Measurements from ENCODE around the gene ZC3H12A.
A peak's percentile ranks its signal among the peaks of the same experiment; 100 is the strongest.

ZC3H12A gene

DNA sequence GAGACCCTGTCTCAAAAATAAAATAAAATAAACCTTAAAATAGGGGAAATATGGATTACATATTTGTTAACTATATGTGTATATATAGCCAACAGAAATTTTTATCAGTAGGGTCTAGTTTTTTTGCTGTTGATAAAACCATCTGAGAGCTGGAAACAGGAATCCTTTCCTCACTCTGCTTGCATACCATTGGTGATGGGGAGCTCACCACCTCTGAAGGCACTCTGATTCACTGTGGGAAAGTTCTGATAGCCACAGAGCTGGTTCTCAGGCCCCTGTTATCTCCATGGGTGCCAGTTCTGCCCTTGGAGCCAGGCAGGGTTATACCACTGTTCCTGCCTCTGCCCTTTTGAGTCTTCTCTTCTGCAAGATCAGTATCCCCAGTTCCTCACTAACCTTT lies 17.8 kb upstream of the ZC3H12A start:
- no peak for DNase-seq

DNA sequence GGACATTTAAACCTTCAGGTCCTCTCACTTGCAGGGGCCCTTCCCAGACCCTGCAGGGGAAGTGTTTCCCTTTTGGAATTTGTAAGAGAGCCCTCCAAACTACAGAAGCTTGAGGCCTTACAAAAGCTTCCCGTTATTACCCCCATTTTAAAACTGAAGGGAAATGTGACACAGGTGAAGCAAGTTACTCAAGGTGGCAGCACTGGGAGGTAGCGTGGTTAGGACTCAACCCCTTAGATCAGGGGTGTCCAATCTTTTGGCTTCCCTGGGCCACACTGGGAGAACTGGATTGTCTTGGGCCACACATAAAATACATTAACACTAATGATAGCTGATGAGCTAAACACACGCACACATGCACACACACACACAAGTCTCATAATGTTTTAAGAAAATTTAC lies 15.8 kb upstream of the ZC3H12A start:
- DNase-seq = no peak

DNA sequence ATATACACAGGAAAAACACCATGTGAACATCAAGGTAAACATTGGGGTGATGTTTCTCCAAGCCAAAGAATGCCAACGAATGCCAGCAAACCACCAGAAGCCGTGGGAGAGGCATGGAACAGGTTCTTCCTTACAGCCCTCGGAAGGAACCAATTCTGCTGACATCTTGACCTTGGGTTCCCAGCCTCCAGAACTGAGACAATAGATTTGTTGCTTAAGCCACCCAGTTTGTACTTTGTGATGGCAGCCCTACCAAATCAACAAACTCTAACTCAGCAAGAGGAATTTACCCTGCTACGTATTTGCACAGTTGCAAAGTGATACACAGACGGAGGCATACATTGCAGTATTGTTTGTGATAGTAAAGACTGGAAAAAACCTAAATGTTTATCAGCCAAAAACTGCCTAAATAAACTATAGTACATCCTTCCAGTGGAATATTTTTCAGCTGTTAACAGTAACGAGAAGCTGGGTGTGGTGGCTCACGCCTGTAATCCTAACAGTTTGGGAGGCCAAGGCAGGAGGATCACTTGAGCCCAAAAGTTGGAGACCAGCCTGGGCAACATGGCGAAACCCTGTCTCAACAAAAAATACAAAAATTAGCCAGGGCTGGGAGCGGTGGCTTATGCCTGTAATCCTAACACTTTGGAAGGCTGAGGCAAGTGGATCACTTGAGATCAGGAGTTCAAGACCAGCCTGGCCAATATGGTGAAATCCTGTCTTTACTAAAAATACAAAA lies 12.5 kb upstream of the ZC3H12A start:
- DNase-seq = no peak

DNA sequence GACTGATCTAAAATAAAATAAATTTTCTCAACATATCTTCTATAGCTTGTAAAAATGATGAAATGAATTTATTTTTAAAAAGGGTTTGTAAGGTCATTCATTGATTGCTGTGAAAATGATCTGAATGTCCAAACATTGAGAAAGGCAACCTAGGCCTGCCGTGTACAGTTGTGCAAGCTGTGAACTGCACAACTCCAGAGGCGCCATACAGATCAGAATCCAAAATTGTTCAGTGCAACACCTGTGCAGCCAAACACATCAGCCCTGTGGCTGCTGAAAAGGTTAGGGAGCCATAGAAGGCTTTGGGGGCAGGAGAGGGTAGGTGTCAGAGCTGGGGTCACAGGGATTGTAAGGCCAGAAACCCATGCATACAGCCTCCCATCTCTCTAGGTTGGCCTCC lies 9.9 kb upstream of the ZC3H12A start:
- no peak for DNase-seq

DNA sequence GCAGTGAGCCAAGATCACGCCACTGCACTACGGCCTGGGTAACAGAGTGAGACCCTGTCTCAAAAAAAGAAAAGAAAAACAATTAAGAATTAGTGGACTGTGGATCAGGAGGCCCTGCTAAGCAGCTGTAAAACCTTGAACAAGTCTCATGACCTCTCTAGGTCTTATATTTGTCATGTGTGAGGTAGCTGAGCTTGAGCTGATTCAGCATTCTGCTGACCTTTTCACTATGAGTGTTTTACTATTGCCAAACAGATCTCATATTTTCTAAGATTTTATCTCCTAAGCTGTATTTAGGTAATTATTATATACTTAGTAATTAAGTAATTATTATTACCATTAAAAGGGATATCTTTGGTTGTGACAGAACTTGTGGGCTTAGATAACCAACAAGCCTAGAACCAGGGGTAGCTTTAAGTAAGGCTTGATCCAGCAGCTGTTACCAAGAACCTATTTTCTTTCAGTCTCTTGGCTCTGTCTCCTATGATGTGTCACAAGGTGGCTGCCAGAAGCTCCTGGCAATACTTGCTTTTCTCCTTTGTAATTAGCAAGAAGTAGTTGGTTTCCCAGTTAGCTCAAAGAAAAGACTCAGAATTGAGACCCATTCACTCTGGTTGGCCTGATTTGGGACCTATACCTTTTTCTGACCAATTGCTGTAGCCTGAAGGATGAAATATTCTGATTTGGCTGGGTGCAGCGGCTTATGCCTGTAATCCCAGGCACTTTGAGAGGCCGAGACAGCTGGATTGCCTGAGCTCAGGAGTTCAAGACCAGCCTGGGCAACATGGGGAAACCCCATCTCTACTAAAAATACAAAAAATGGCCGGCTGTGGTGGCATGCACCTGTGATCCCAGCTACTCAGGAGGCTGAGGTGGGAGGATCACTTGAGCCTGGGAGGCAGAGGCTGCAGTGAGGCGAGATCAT lies 8.5 kb upstream of the ZC3H12A start:
- DNase-seq = no peak

DNA sequence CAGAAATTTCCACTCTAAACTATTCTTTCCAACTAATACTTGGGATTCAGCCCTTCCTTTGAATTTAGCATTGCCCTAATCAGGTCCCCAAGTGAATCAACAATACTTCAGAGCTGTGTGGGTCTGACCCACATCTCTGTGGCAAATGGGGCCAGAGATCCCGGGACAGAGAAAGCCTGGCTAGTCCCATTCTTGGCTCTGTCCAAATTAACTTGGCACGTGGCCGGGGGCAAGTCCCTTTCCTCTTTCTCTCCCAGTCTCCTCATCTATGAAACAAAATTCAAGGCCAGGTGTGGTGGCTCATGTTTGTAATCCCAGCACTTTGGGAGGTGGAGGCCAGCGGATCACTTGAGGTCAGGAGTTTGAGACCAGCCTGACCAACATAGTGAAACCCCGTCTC lies 6.3 kb upstream of the ZC3H12A start:
- no peak for DNase-seq

DNA sequence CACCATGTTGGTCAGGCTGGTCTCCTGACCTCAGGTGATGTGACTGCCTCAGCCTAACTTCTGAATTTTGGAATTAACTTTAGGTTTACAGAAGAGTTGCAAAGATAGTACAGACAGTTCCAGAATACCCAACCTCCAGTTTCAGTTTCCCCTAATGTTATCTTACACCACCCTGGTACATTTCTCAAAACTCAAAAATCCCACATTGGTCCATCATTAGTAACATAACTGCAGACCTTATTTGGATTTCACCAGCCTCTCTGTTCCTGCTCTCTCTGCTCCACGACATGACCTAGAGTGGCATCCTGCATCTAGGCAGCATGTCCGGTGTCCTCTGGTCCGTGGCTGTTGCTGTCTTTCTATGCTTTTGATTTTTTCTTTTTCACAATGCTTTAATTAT lies 5.0 kb upstream of the ZC3H12A start:
- no peak for DNase-seq

DNA sequence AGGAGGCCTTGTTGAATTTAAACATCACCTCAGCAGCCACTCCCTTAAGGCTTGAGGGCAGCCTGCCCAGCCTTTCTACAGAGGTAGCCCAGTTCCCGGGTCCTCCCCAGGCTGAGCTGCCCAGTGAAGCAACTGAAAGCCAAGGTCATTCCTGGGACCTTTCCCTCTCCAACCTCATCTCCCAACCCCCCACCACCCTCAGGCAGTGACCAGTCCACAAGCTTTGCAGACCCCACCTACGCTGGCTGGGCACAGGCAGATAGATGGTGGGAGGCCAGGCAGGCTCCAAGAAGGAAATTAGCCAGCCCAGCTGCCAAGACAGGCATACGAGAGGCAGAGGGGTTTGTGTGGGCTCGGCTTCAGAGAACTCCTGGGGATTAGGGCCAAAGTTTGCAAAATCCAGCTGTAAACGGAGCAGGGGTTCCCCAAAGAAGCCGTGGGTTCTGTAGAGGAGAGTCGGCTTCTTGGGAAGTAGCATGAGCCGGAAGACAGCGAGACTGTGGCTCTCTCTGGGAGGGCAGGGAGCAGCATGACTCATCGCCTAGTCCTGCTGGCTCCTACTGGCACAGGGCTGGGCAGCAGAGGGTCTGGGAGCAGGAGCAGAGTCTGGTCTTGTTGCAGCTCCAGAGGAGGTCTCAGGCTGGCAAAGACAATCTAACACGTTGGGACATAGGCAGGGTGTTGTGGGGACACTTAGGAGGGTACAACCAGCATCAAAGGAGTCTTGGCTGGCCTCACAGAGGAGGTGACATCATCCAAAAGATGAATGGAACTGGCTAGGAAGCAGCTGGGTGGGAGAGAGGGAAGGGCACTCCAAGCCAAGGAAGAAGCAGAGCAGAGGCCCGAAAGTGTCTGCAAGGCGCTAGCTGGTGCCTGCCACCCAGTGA lies 2.8 kb upstream of the ZC3H12A start:
- DNase-seq = no peak

DNA sequence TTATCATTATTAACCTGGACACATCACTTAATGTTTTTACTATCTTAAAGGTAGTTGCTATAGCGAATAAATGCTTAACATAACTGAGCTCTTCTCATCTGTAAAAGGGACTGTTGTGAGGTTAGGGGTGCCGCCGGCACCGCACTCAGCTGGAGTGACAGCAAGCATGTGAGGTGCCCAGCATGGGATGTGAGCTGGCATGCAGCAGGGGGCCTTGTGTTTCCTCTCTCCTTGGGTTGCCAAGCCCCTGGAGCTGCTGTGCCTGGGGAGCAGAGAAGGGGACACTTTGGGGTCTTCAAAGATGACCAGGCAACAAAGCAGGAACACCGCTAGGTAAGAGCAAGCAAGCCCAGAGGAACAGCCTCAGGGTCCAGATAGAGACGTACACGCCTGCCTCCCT lies 2.1 kb upstream of the ZC3H12A start:
- DNase-seq = no peak

DNA sequence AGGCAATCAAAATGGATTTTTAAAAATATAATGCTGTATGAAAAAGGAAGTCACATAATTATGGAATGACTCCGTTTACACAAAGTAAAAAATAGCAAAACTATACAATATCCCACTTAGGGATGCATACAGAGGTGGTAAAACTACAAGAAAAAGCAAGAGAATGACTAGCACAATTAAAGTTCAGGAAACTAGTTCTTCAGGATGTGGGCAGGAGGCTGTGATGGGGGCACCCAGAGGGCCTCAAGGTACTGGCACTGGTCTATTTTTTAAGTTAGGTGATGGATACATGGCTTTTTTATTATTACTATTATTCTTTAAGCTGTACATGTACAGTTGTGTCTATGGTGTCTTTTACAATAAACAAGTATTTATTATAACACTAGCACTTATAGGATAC lies 1.4 kb upstream of the ZC3H12A start:
- no peak for DNase-seq

DNA sequence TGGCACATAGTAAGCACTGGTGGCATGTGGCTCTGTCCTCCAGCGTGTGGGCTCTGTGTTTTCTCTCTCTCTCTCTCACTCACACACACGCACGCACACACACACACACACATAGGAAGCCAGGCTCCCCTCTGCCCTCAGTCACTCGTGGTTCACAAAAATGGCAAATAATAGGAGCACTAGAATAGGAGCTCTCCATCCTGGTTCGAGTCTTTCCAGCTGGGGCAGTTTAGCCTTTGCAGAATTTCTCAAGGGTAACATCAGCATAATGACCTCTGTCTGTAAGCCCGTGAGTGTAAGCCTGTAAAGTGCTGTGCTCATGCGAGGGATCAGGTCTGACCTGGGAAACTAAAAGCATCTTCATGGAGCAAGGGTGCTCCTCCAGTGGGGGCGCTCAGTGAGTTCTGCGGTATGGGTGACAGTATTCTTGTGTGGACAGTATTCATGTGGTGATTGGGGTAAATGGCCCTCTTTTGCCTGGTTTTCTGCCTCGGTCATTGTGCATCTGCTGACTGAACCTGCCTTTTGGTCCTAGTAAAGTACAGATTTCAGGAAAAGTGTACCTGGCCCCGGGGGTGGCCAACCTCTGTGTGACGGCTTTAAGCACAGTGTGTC lies 842 bp upstream of the ZC3H12A start:
- DNase-seq = peak; percentile 21

DNA sequence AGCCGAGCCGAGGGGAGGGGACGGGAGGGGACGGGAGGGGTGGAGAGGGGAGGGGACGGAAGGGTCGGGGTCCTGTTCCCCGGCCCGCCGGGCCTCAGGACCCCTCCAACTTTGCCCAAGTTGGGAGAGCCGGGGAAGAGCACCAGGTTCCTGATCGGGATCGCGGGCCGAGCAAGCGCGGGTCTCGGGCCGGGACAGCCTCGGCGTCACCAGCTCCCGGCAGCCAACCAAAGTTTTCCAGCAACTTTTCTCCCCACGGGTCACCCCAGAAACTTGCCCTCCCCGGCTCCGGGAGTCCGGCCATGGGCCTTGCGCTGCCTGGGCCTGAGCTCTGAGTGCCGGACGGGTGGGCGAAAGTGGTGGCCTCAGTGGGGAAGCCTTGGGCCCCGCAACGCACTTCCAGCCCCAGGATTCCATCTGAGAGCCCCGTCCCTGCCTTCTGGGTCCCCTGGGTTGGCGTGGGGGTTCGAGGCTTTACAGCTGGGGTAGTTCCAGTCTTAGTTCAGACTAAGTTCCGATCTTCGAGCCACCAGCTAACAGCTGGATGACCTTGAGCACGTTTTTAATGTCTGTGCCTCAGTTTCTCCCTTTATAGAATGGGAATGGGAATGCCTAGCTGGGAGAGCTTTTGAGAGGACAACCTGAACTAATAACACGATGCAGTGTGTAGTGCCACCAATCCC lies 458 bp downstream of the ZC3H12A start:
- DNase-seq = peak; percentile 46

DNA sequence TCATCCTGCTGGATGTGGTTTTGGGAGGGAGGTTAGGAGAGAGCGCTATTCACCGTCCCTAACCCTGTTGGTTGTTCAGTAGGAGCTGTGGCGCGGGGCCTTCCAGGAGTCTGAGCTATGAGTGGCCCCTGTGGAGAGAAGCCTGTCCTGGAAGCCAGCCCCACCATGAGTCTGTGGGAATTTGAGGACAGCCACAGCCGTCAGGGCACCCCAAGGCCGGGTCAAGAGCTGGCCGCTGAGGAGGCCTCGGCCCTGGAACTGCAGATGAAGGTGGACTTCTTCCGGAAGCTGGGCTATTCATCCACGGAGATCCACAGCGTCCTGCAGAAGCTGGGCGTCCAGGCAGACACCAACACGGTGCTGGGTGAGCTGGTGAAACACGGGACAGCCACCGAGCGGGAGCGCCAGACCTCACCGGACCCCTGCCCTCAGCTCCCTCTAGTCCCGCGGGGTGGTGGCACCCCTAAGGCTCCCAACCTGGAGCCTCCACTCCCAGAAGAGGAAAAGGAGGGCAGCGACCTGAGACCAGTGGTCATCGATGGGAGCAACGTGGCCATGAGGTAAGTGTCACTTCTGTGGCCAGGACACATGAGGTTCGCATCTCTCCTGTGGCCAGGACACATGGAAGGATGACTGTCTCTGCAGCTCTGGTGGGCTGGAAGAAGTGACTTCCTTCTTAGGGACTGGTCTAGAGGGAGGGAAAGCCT lies 1.2 kb downstream of the ZC3H12A start:
- peak; percentile 20 for DNase-seq

DNA sequence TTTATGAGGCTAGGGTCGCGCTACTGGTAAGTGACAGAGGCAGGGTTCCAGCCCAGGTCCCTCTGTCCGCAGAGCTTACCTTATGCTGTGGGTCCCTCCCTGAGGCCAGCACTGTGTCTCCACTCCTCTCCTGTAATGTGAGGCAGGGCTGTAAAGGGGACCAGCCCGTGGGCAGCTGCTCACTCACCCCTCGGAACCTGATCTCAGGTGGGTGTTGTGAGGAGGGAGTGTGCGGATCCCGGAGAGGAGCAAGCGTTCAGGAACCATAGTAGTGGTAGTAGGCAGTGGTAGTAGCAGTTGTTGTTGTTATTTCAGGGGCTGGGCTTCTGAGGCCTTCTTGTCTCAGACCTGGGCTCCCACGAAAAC lies 1.7 kb downstream of the ZC3H12A start:
- DNase-seq = no peak

DNA sequence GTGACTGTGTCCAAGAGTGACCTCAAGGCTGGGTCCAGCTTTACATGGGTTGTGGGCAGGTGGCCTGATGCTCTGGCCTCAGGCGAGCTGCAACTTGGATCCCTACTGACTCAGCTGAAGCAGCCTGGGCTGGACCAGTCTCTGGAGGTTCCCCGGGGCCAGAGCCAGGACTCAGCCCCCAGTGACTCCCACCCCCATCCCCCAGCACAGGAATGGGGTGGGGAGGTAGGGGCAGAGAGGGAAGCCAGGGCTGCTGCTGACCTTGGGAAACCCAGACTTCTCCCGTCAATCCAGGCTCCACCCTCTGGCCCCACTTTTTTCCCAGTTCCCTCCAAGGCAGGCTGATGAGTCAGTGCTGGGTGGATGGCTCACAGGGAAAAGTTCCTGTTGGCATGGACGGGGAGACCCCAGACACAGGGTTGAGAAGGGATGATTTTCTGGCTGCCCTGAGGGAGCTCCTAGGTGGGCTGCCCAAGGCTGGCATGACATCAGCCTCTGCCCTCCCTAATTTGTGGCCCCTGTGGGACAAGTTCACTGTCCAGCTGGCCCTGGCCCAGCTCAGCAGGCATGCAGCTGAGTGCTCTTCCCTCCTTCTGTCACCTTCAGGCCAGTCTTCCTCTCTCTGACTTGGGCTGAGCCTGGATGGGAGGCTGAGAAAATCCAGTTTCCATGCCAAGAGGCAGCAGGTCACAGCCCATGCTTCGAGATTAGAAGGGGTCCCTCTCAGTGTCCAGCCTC lies 2.2 kb downstream of the ZC3H12A start:
- no peak for DNase-seq

DNA sequence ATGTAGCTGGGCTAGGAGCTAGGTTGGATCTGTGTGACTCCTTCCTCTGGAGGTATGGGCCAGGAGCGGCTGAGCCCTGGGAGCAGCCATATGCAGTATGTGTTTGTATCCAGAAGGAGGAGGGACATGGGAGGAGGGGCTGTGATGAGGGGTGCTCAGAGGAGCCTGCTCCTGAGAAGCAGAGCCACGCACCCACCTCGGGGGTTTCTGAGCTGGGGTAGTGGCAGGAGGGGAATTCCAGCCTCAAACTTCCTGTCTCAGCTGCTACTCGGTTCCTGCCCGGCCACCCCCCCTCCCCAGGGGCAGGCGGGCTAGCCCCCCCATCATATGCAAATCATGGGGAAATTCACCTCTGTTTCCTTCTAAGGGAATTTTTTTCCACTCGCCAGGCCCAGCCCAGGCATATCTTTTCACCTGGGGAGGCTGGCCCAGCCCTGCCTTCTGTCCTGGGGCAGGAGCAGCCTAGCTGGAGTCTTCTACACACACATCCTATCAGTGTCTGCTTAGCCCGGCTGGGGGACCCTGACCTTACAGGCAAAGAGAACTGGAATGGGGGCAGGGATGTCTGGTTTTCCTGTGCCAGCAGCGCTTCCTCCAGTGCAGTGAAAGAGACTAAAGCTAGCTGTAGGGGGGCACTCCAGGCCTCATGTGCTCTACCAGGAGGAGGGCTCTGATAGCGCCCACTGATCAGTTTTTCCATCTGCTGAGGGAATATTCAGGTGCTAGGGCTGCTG lies 3.0 kb downstream of the ZC3H12A start:
- DNase-seq = peak; percentile 84

DNA sequence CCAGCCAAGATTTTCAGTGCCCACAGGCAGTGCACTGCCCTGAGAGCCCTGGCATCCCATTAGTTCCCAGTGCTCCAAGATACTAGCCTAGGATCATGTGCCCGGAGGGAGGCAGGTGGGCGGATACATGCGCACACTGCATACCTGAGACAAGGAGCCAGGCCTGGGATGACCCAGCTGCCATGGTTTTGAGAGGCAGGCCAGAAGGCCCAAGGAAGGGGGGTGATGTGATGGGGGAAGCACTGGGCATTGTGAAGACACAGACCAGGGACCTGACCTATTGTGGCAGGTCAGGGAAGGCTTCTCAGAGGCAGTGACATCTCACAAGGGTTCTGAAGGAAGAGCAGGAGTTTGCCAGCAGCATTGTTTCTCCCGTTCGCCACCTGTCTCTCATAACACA lies 3.6 kb downstream of the ZC3H12A start:
- DNase-seq = no peak

DNA sequence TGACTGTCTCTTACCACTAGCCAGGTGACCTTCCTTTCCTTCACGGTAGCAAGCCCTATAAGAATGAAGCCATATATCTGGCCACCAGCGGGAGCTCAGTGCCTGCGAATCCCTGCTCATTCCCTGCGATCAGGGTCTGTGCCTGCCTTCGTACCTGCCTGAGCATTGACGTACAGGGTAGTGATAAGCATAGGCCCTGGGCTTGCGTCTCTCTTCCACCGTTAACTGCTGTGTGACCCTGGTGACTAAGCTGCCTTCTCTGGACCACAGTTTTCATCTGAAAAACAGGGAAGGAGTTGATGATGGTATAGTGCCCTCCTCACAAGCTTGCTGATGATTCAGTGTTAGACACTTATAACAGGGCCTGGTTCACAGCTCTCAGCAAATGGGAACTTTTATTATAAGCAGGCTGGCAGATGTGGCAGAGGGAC lies 4.1 kb downstream of the ZC3H12A start:
- DNase-seq = peak; percentile 76

DNA sequence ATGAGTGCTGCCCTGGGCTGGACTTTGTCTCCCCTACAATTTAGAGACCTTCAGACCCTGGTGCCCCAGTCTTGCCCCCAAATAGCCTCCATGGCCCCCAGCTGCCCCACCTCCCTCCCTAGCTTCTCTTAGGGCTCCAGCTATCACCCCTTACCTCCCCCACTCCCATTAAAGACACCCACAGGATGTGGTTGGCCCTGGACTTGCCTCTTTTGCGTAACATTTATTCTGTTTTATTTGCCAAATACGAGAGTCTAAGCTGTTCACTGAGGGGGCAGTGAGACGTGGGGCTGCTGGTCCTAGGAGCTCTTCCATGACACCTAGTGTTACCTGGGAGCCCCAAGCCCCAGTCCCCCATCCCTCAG lies 4.5 kb downstream of the ZC3H12A start:
- no peak for DNase-seq
